OCI-LY3 (cell line): Measurements from ENCODE around the gene DIPK1B.

Source experiments
- CTCF ChIP-seq: fragments of 200-600, 300-600 bp; sonication (generic); IDR thresholded peaks from 2 replicates; pipeline ENCODE4 v1.5.1; 2014; ENCODE audit warnings: antibody characterized with exemption, low read length, low read depth
- EZH2phosphoT487 ChIP-seq: fragments of 200-600 bp; shearing (Covaris generic); IDR thresholded peaks from 2 replicates; pipeline ENCODE4 v1.6.1; 2018; ENCODE audit warnings: antibody characterized with exemption, mixed run types, low read depth

GRCh38 chr9:136753371-136754058 is 41.1 kb downstream of the DIPK1B start:
- TF ChIP-seq EZH2phosphoT487 (no peak), CTCF (no peak)
